ENCODE results near the gene TIMM23B.
"Not testable (repeated sequence)": the region's sequence is repeated elsewhere in the genome, so short reads cannot be mapped to it uniquely, and the experiment has no call there.

- not testable (repeated sequence) for TF ChIP-seq EP300, CTCF, POLR2AphosphoS5 (IDR thresholded peaks at IDR 0.05)
These were observed 10.6 kb upstream of the TIMM23B start for GRCh38 chr10:49931276-49931675.

Measured in upper lobe of left lung (tissue), 4 donors.